NB4 (cell line): Measurements from ENCODE around the gene PPIA.
"Not testable (repeated sequence)": the region's sequence is repeated elsewhere in the genome, so short reads cannot be mapped to it uniquely, and the experiment has no call there.

Source experiments
- DNase-seq: peaks from one replicate; pipeline ENCODE4 v3.0.0; 2010; ENCODE audit warnings: low read depth
- H3K4me3 ChIP-seq: one replicate; pipeline ENCODE4 v1.5.1; 2011; ENCODE audit warnings: mild to moderate bottlenecking, low read depth, low read length, moderate library complexity
- CTCF ChIP-seq: IDR thresholded peaks from one replicate; pipeline ENCODE4 v1.5.1; 2012; ENCODE audit warnings: low read depth, low read length
- MAX ChIP-seq: IDR thresholded peaks from 2 replicates; pipeline ENCODE4 v1.6.1; 2011; ENCODE audit warnings: low read depth, low read length
- MYC ChIP-seq: IDR thresholded peaks from 2 replicates; pipeline ENCODE4 v1.6.1; 2011; ENCODE audit warnings: low read depth, low read length
- POLR2A ChIP-seq: IDR thresholded peaks from 2 replicates; pipeline ENCODE4 v1.6.1; 2011; ENCODE audit warnings: mild to moderate bottlenecking; ENCODE audit not compliant: insufficient read length; ENCODE audit errors: extremely low read depth

The PPIA gene

GRCh38 chr7:44824894-44825526 is 28.5 kb downstream of the PPIA start:
- no peak overlapping the region for H3K4me3 ChIP-seq
- TF ChIP-seq MAX = no peak
- no peak for TF ChIP-seq POLR2A
- no peak for TF ChIP-seq MYC
- no peak for TF ChIP-seq CTCF
- DNase-seq = no peak

GRCh38 chr7:44827567-44827966 is 31.1 kb downstream of the PPIA start:
- no peak overlapping the region for H3K4me3 ChIP-seq
- TF ChIP-seq CTCF = no peak
- DNase-seq = no peak

GRCh38 chr7:44838751-44839150 is 42.3 kb downstream of the PPIA start:
- TF ChIP-seq MYC (no peak), MAX (no peak), POLR2A (no peak), CTCF (no peak)
- no peak overlapping the region for H3K4me3 ChIP-seq
- DNase-seq = no peak

- H3K4me3 ChIP-seq, DNase-seq: not testable (repeated sequence)
Measured at GRCh38 chr7:44842675-44843074, 46.2 kb downstream of the PPIA start.

GRCh38 chr7:44843440-44843839 is 47.0 kb downstream of the PPIA start:
- DNase-seq = not testable (repeated sequence)
- H3K4me3 ChIP-seq = peak overlapping the region; percentile 16

- H3K4me3 ChIP-seq = peak overlapping the region; percentile 93
- TF ChIP-seq MYC = no peak
- no peak for TF ChIP-seq CTCF
- no peak for TF ChIP-seq POLR2A
- no peak for TF ChIP-seq MAX
- peak; percentile 56 for DNase-seq
Measured at GRCh38 chr7:44845451-44845850, 49.0 kb downstream of the PPIA start.

- DNase-seq = not testable (repeated sequence)
- H3K4me3 ChIP-seq = peak overlapping the region; percentile 93
Measured at GRCh38 chr7:44846390-44846789, 49.9 kb downstream of the PPIA start.

- TF ChIP-seq POLR2A = no peak
- 0 out of 2 replicates have a peak, but pooled peaks have one; percentile 44 for TF ChIP-seq MYC
- peak; percentile 40 for TF ChIP-seq MAX
- no peak for TF ChIP-seq CTCF
- H3K4me3 ChIP-seq = peak overlapping the region; percentile 93
- DNase-seq = no peak
Measured at GRCh38 chr7:44846816-44847508, 50.5 kb downstream of the PPIA start.
